GM18498 (cell line): Measurements from ENCODE around the gene TRIM17.

Experiments used
- ATAC-seq: cut with Tn5 transposase; IDR thresholded peaks from one replicate; pipeline ENCODE4 v1.9.1; 2021; ENCODE audit warnings: mild to moderate bottlenecking, moderate library complexity; ENCODE audit not compliant: unreplicated experiment

Gene TRIM17

DNA sequence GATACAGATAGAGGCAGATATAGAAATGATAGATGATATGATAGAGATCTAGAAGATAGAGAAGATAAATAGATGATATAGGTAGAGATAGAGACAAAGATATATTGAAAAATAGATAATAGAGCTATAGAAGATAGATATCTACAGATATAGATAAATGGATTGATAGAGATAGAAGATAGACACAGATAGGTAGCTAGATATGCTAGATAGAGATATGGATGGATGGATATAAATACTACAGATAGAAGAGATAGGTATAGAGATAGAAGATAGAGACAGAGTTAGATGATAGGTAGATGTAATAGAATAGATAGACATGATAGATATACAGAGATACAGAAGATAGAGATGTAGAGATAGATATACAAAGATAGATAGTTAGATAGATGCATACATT is 31.4 kb downstream of the TRIM17 start:
- no peak for ATAC-seq

DNA sequence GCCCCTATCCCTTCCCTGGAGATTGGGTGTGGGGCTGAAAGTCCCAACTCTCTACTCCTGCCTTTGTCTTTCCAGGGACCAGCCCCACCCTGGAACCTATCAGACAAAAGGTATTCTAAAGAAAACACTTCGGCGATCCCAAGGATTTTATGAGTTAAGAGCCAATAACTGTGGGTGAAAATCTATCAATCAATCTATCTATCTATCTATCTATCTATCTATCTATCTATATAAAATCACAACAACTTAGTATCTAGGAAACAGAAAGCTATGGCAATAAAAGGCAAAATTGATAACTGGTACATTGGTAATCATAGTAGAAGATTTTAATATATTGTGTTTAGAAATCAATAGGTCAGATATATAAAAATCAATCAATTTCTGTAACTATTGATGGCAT is 32.9 kb downstream of the TRIM17 start:
- ATAC-seq = no peak

GRCh38 chr1:228381356-228381755 is 35.3 kb downstream of the TRIM17 start:
- no peak for ATAC-seq

- ATAC-seq = no peak
These were observed 37.0 kb downstream of the TRIM17 start for GRCh38 chr1:228379666-228380065.

GRCh38 chr1:228378873-228379460 is 37.7 kb downstream of the TRIM17 start:
- no peak for ATAC-seq

DNA sequence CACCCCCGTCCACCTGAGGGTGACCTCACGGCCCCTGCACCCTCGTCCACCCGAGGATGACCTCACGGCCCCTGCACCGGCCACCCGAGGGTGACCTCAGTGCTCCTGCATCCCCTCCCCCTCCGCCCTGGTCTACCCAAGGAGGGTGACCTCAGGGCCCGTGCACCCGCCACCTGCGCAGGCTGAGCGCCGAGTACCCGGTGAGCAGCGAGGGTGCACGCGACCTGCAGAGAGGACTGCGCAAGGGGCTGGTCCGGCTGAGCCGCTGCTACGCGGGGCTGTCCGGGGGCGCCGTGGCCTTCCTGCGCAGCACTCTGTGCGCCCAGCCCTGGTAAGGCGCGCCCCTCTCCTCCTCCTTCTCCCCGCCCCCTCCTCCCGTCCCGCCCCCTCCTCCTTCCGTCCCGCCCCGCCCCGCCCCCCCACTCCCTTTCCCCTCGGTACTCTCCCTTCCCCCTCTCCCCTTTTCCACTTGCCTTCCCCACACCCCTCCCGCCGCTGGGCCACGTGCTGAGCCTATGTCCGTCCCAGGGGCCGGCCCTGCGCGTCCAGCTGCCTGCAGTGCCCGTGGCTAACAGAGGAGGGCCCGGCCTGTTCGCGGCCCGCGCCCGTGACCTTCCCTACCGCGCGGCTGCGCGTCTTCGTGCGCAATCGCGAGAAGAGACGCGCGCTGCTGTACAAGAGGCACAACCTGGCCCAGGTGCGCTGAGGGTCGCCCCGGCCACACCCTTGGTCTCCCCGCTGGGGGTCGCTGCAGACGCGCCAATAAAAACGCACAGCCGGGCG is 38.4 kb downstream of the TRIM17 start:
- ATAC-seq = no peak

GRCh38 chr1:228377664-228378089 is 39.0 kb downstream of the TRIM17 start:
- ATAC-seq = no peak

DNA sequence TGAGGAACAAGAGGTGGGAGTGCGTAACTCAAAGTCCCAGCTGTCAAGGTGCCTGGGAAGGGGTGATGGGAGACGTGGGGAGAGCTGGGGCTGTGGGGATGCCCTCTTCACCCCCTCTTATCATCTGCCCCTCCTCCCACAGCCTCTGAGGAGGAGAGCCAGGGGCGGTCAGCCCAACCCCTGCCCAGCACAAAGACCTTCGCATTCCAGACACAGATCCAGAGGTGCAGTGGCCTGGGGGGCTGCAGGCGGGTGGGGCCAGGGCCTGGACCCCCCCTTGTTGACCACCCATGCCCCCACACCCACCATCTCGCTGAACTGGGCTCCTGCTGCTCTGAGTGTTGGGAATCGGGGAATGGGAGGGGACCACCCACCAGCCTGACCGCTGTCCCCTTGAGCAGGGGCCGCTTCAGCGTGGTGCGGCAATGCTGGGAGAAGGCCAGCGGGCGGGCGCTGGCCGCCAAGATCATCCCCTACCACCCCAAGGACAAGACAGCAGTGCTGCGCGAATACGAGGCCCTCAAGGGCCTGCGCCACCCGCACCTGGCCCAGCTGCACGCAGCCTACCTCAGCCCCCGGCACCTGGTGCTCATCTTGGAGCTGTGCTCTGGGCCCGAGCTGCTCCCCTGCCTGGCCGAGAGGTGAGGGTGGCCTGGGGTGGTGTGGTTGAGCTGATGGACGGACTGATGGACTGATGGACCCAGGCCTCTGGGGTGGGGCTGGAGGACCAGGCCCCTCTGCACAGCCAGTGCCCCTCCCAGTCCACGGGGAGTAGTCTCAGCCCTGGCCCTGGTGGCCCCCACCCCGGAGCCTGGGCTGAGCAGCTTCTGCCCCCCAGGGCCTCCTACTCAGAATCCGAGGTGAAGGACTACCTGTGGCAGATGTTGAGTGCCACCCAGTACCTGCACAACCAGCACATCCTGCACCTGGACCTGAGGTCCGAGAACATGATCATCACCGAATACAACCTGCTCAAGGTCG is 39.7 kb downstream of the TRIM17 start:
- ATAC-seq = no peak

DNA sequence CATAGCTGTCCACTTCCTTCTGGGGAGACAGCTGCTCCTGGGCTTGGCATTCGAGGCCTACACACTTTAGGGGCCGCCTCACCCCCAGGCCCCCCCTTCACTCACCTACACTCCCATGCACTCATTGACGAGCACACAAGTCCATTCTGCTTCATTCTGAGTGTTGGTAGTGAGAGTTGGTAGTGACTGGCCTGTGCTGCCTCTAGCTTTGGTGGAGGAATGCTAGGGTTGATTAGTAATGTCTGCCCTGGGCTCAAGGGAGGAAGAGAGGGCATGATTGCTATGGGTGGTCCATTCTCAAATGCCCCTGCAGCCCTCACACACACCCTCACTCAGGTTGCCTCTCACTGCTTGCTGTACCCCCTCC is 40.4 kb downstream of the TRIM17 start:
- ATAC-seq = no peak

- no peak for ATAC-seq
These were observed 40.9 kb downstream of the TRIM17 start for GRCh38 chr1:228375578-228376261.

DNA sequence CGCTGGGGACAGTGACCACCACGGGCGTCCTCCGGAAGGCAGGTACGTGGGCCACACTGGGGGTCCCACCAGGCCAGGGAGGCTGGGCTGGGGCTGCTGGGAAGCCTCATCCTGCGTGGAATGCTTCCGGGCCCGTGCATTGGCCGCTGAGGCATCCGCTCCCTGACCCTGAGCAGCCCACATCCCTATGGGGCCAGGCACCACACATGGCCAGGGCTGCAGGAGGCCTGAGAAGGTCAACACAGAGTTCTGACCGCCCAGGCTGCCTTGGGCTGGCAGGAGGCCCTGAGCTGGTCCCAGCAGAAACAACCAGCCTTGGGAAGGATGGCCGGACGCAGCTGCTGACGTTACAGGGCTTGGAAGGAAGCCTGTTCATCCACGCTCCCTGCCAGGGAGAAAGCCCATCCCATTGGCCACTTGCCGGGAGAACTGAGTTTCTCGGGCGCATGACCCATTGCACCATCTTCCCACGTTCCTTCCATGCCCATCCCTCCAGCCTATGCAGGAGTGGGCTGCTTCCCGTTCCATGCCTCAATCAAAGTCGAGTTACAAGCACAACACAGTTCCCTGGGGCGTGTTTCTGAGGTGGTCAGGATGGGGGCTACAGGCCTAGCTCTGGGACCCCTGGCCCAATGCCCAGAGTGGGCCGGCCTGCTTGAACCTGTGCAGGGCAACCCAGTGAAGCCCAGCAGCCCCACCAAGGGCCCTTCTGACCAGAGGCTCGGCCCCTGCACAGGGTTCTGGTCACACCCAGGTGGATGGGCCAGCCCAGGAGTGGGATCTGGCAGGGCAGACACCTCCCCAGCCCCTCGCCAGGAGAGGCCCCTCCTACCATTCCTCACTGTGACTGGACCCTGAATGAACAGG is 41.7 kb downstream of the TRIM17 start:
- no peak for ATAC-seq

DNA sequence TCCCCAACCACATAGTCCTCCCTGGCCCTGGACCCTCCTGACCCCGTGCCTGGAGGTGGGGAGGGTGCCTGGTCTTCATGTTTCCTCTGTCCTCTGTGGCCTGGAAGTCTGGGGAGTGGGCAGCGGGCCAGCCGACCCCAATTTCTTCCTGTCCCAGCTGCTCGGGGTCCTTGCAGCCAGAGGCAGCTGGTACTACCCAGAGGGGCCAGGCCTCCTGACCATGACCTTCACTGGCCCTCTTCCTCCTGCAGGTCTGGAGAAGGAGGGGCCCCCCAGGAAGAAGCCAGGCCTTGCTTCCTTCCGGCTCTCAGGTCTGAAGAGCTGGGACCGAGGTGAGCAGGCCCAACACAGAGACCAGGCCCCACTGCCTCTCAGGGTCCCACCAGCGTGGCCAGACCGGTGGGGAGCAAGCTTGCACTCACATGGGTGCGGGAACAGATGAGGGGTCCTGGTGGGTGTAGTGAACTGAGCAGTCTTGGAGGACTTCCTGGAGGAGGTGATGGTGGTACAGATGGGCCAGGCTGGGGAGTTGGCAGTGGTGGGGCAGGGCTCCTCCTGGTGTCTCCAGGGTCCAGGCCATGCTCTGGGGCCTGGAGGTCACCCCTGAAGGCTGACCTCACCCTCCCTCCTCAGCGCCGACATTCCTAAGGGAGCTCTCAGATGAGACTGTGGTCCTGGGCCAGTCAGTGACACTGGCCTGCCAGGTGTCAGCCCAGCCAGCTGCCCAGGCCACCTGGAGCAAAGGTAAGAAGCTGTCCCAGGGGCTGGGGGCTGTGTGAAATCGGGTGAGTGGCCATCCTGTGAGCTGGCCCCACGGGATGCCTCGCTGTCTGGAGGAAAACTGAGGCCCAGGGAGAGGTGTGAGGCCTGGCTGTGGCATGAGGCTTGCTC is 42.7 kb downstream of the TRIM17 start:
- no peak for ATAC-seq

DNA sequence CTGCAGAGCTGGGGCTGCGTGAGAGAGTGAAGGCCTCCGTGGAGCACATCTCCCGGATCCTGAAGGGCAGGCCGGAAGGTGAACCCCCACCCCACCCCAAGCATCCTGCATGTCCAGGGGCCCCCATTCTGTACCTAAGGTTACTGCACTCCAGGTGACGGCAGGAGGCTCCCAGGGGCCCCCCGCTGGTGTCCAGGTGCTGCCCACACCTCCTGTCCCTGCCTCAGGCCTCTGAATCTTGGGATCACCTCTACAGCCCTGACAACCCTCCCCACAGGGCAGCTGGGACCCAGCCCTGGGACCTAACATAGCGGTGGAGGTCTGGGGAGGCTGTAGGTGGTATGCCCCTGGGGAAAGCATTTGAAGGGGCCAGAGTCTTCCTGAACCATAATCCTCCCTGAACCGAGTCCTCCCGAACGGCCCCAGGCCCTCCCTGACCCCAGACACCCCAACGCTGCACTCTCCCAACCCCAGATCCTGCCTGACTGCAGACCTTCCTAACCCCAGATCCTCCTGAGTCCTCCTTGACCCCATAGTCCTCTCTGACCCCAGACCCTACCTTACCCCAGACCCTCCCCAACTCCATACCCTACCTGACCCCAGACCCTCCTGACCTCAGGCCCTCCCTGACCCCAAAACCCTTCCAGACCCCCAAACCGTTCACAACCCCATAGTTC is 43.5 kb downstream of the TRIM17 start:
- ATAC-seq = no peak

DNA sequence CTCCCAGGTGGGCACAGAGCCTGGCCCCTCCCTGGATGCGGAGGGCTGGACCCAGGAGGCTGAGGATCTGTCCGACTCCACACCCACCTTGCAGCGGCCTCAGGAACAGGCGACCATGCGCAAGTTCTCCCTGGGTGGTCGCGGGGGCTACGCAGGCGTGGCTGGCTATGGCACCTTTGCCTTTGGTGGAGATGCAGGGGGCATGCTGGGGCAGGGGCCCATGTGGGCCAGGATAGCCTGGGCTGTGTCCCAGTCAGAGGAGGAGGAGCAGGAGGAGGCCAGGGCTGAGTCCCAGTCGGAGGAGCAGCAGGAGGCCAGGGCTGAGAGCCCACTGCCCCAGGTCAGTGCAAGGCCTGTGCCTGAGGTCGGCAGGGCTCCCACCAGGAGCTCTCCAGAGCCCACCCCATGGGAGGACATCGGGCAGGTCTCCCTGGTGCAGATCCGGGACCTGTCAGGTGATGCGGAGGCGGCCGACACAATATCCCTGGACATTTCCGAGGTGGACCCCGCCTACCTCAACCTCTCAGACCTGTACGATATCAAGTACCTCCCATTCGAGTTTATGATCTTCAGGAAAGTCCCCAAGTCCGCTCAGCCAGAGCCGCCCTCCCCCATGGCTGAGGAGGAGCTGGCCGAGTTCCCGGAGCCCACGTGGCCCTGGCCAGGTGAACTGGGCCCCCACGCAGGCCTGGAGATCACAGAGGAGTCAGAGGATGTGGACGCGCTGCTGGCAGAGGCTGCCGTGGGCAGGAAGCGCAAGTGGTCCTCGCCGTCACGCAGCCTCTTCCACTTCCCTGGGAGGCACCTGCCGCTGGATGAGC is 44.3 kb downstream of the TRIM17 start:
- no peak for ATAC-seq

DNA sequence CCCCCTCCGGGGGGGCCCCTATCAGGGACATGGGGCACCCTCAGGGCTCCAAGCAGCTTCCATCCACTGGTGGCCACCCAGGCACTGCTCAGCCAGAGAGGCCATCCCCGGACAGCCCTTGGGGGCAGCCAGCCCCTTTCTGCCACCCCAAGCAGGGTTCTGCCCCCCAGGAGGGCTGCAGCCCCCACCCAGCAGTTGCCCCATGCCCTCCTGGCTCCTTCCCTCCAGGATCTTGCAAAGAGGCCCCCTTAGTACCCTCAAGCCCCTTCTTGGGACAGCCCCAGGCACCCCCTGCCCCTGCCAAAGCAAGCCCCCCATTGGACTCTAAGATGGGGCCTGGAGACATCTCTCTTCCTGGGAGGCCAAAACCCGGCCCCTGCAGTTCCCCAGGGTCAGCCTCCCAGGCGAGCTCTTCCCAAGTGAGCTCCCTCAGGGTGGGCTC is 44.9 kb downstream of the TRIM17 start:
- no peak for ATAC-seq

DNA sequence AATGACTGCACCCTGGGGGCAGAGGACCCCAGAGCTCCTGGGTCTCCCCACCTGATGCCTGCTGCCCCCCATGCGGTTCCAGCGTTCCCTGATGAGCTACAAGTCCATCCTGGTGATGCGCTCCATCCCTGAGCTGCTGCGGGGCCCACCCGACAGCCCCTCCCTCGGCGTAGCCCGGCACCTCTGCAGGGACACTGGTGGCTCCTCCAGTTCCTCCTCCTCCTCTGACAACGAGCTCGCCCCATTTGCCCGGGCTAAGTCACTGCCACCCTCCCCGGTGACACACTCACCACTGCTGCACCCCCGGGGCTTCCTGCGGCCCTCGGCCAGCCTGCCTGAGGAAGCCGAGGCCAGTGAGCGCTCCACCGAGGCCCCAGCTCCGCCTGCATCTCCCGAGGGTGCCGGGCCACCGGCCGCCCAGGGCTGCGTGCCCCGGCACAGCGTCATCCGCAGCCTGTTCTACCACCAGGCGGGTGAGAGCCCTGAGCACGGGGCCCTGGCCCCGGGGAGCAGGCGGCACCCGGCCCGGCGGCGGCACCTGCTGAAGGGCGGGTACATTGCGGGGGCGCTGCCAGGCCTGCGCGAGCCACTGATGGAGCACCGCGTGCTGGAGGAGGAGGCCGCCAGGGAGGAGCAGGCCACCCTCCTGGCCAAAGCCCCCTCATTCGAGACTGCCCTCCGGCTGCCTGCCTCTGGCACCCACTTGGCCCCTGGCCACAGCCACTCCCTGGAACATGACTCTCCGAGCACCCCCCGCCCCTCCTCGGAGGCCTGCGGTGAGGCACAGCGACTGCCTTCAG is 45.5 kb downstream of the TRIM17 start:
- ATAC-seq = no peak

DNA sequence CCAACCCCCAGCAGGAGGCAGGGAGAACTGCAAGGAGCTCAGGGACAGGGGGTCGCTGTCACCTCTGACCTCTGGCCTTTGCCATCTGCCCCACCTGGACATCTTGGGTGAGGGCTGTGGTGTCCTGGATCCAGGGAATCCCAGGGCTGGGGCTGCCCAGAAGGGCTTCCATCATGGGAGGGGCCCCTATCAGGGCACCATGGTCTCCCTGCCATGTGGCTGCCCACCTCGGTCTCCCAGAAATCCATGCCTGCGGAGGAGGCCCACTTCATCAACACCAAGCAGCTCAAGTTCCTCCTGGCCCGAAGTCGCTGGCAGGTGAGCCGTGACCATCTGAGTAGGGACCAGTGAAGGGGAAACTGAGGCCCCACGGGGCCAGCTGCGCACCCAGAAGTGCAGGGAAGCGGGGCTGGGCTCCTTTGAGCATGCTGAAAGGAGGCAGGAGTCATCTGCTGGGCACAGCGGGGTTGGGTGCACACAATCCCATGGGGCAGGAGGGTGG is 46.2 kb downstream of the TRIM17 start:
- ATAC-seq = no peak
